SU-DHL-6 (cell line): ENCODE data around the gene PHACTR2.

Experiments
- EZH2phosphoT487 ChIP-seq: fragments of 200-600 bp; sonication (generic), shearing (Covaris generic); conservative IDR thresholded peaks from 2 replicates; pipeline ENCODE4 v1.6.1; 2018; ENCODE audit warnings: mild to moderate bottlenecking, antibody characterized with exemption, low read length, moderate library complexity, mixed read lengths
- TF ChIP-seq, protein P1 (sequence below): fragments of 200-600 bp; sonication (generic); IDR thresholded peaks from one replicate; pipeline ENCODE4 v1.5.1; 2017; ENCODE audit warnings: antibody characterized with exemption, mild to moderate bottlenecking, low read length, moderate library complexity; ENCODE audit not compliant: insufficient read depth, poor library complexity, severe bottlenecking

DNA sequence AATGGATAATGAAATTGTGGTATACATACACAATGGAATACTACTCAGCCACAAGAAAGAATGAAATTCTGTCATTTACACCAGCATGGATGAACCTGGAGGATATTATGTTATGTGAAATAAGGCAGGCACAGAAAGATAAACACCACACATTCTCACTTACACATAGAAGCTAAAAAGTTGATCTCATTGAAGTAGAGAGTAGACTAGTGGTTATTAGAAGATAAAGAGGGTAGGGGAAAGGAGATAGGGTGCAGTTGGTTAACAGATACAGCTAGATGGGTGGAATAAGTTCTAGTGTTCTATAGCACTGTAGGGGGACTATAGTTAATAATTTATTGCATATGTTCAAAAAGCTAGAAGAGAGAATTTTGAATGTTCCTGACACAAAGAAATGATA is 139.9 kb downstream of the PHACTR2 start:
- TF ChIP-seq, protein P1, sequence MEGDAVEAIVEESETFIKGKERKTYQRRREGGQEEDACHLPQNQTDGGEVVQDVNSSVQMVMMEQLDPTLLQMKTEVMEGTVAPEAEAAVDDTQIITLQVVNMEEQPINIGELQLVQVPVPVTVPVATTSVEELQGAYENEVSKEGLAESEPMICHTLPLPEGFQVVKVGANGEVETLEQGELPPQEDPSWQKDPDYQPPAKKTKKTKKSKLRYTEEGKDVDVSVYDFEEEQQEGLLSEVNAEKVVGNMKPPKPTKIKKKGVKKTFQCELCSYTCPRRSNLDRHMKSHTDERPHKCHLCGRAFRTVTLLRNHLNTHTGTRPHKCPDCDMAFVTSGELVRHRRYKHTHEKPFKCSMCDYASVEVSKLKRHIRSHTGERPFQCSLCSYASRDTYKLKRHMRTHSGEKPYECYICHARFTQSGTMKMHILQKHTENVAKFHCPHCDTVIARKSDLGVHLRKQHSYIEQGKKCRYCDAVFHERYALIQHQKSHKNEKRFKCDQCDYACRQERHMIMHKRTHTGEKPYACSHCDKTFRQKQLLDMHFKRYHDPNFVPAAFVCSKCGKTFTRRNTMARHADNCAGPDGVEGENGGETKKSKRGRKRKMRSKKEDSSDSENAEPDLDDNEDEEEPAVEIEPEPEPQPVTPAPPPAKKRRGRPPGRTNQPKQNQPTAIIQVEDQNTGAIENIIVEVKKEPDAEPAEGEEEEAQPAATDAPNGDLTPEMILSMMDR: no peak
- TF ChIP-seq EZH2phosphoT487: no peak
